Thymus (tissue), 11 donors: ENCODE results near the gene LTV1. TPM values are rescaled to one million over a fixed set of nuclear protein-coding genes. Genes with fewer than 3 reads are reported as not detected.
"Not testable (repeated sequence)": the region's sequence is repeated elsewhere in the genome, so short reads cannot be mapped to it uniquely, and the experiment has no call there.

Experiments
- DNase-seq, 9 donors: peaks; one replicate each; pipeline ENCODE4 v3.0.0-alpha.2; 2013; ENCODE audit warnings: low spot score in 9 of 9, low read depth in 6 of 9, missing footprints in 1 of 9
- H3K27ac ChIP-seq, 2 donors: one replicate each; pipeline ENCODE4 v1.5.1; 2013; ENCODE audit warnings: control low read depth in 1 of 2, low read depth in 1 of 2, low read length in 1 of 2, mild to moderate bottlenecking in 1 of 2, moderate library complexity in 1 of 2
- H3K27me3 ChIP-seq, 2 donors: one replicate each; pipeline ENCODE4 v1.5.1; 2013; ENCODE audit warnings: low read length in 1 of 2; ENCODE audit not compliant: control insufficient read depth in 2 of 2, insufficient read depth in 1 of 2
- H3K36me3 ChIP-seq, 2 donors: one replicate each; pipeline ENCODE4 v1.5.1; 2013; ENCODE audit warnings: low read length in 1 of 2, mild to moderate bottlenecking in 1 of 2, moderate library complexity in 1 of 2; ENCODE audit not compliant: control insufficient read depth in 2 of 2, insufficient read depth in 2 of 2
- H3K4me1 ChIP-seq, 2 donors: one replicate each; pipeline ENCODE4 v1.5.1; 2013; ENCODE audit warnings: low read length in 2 of 2; ENCODE audit not compliant: control insufficient read depth in 2 of 2, insufficient read depth in 2 of 2
- H3K4me3 ChIP-seq, 2 donors: one replicate each; pipeline ENCODE4 v1.5.1; 2013; ENCODE audit warnings: low read length in 2 of 2, control low read depth in 1 of 2, mild to moderate bottlenecking in 1 of 2
- H3K9me3 ChIP-seq, 2 donors: one replicate each; pipeline ENCODE4 v1.5.1; 2013; ENCODE audit warnings: low read length in 1 of 2, mild to moderate bottlenecking in 1 of 2; ENCODE audit not compliant: control insufficient read depth in 2 of 2, insufficient read depth in 1 of 2
- WGBS: extraction: QIAGEN DNeasy Blood & Tissue Kit; methylation state at CpG from one replicate; pipeline ENCODE4 v1.1.7; 2013; 5-methylcytosine and 5-hydroxymethylcytosine counted together
- polyA plus RNA-seq: library from polyadenylated mRNA; stranded (reverse); fragments of 200-250 nt; gene quantifications from one replicate; pipeline ENCODE4 v1.2.3, GENCODE V29; 2013
- total RNA-seq: library from RNA; stranded (reverse); fragments of 120-200 nt; gene quantifications from one replicate; pipeline ENCODE4 v1.2.4, GENCODE V29; 2013
- donor health status: healthy.

Gene LTV1
- total and polyA plus RNA-seq, 2 donors, result 22.4 to 31.5 TPM

DNA sequence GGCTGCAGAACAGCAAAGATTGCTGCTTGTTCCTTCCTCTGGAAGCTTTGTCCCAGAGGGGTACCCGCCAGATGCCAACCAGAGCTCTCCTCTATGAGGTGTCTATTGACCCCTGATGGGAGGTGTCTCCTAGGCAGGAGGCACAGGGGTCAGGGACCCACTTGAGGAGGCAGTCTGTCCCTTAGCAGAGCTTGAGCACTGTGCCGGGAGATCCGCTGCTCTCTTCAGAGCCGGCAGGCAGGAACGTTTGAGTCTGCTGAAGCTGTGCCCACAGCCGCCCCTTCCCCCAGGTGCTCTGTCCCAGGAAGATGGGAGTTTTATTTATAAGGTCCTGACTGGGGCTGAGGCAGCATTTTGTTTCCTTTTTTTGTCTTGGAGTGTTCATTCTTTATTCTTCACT is 13.6 kb downstream of the LTV1 start:
- H3K9me3 ChIP-seq, result not testable (repeated sequence)
- H3K36me3 ChIP-seq, result peaks cover 24 to 70% of the 10 kb centered on the region in 2 donors

DNA sequence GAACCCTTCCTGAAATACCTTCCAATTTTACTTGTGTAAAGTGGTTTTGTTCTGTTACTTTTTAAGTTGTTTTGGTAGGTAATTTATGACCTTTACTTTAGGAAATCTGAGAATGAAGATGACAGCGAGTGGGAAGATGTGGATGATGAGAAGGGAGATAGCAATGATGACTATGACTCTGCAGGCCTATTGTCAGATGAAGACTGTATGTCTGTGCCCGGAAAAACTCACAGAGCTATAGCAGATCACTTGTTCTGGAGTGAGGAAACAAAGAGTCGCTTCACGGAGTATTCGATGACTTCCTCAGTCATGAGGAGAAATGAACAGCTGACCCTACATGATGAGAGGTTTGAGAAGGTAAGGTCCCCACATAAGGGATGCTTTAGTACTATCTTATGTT is 14.5 kb downstream of the LTV1 start:
- Histone ChIP-seq H3K4me3 (no peak overlapping the region), H3K9me3 (no peaks in the 10 kb centered on the region), H3K36me3 (peaks cover 25 to 73% of the 10 kb centered on the region in 2 donors), H3K27ac (no peak overlapping the region), H3K27me3 (no peaks in the 10 kb centered on the region), H3K4me1 (no peaks in the 10 kb centered on the region)
- DNase-seq, result no peak
- 95% methylated on average over 5 of the region's 5 CpGs for WGBS

More for the DNA sequence above, 13.6 kb downstream of the LTV1 start:
- not testable (repeated sequence) for H3K27me3 ChIP-seq, DNase-seq, H3K4me3 ChIP-seq, H3K4me1 ChIP-seq, H3K27ac ChIP-seq
- WGBS, result over 99% methylated on average over 6 of the region's 6 CpGs

DNA sequence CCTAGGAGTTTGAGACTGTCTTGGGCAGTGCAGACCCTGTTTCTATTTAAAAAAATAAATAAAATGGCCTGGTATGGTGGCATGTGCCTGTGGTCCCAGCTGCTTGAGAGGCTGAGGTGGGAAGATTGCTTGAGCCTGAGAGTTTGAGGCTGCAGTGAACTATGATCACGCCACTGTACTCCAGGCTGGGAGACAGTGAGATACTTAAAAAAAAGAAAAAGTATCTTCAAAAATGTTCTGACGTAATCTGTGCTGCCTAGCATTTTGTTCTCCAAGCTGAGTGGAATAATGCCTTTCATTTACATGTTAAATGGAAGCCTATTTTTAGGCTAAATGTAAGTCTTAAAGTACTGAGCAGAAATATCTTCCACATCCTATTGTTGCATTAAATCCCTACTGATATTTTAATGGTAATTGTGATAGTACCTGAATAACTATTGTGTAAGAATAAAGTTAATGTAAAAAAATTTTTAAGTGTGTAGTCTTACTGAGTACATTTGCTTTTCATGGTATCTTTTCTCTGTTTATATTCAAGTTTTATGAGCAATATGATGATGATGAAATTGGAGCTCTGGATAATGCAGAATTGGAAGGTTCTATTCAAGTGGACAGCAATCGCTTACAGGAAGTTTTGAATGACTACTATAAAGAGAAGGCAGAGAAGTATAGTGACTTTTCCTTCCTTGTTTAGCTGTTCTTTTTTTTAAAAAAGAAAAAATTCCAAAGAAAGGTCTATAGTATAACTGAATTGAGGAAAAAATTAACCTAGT is 16.9 kb downstream of the LTV1 start:
- H3K9me3 ChIP-seq, result no peaks in the 10 kb centered on the region
- WGBS, result 98% methylated on average over 3 of the region's 3 CpGs
- H3K4me3 ChIP-seq, result no peak overlapping the region
- DNase-seq, result no peak
- H3K36me3 ChIP-seq, result peaks cover 25 to 81% of the 10 kb centered on the region in 2 donors
- H3K4me1 ChIP-seq, result no peaks in the 10 kb centered on the region
- no peak overlapping the region for H3K27ac ChIP-seq
- no peaks in the 10 kb centered on the region for H3K27me3 ChIP-seq

DNA sequence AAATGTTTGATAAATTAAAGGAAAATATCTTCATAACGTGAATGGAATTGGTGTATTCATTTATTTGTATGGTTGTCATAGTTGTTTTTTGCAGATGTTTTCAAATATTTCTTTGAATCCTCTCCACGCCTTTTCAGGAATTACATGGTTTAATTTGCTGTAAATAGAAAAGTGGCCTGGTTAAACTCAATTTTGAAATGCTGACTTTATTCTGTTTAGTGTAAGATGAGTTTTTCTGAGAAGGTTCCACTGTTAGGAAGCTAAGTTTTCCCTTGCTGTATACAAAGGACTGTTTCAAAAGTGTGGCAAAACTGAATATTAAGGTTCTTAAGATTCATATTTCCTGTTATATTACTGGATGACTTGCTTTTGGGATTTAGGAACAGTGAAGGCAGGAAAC is 20.6 kb downstream of the LTV1 start:
- DNase-seq, result no peak
- H3K4me1 ChIP-seq, result no peaks in the 10 kb centered on the region
- H3K27ac ChIP-seq, result no peak overlapping the region
- 96% methylated on average over 2 of the region's 2 CpGs for WGBS
- H3K27me3 ChIP-seq, result no peaks in the 10 kb centered on the region
- peaks cover 15 to 57% of the 10 kb centered on the region in 2 donors for H3K36me3 ChIP-seq
- no peak overlapping the region for H3K4me3 ChIP-seq
- no peaks in the 10 kb centered on the region for H3K9me3 ChIP-seq

- WGBS, result 97% methylated on average over 1 of the region's 1 CpG
- Histone ChIP-seq H3K27ac (no peak within 1 kb of the TSS), H3K4me1 (no peaks in the 10 kb centered on the region), H3K36me3 (peaks cover 15 to 52% of the 10 kb centered on the region in 2 donors), H3K27me3 (no peaks in the 10 kb centered on the region), H3K4me3 (no peak within 1 kb of the TSS), H3K9me3 (no peaks in the 10 kb centered on the region)
- DNase-seq, result no peak
Observed at GRCh38 chr6:143864234-143864633, 21.1 kb downstream of the LTV1 start, which contains the start of gene ZC2HC1B. Gene ZC2HC1B (plus strand): TSS chr6:143864474. CDS start chr6:143864540, 66 bp downstream.

GRCh38 chr6:143867236-143867635 is 24.1 kb downstream of the LTV1 start:
- no peak overlapping the region for H3K4me3 ChIP-seq
- H3K9me3 ChIP-seq, result no peaks in the 10 kb centered on the region
- H3K27ac ChIP-seq, result no peak overlapping the region
- no peaks in the 10 kb centered on the region for H3K27me3 ChIP-seq
- H3K4me1 ChIP-seq, result no peaks in the 10 kb centered on the region
- no peak for DNase-seq
- H3K36me3 ChIP-seq, result peaks cover 7 to 23% of the 10 kb centered on the region in 2 donors

GRCh38 chr6:143868808-143869207 is 25.7 kb downstream of the LTV1 start:
- not testable (repeated sequence) for H3K9me3 ChIP-seq, DNase-seq, H3K27me3 ChIP-seq, H3K4me3 ChIP-seq, H3K4me1 ChIP-seq, H3K27ac ChIP-seq
- 97% methylated on average over 3 of the region's 3 CpGs for WGBS
- peaks cover 7 to 12% of the 10 kb centered on the region in 2 donors for H3K36me3 ChIP-seq

- not testable (repeated sequence) for H3K9me3 ChIP-seq
Observed at GRCh38 chr6:143871202-143871730, 28.1 kb downstream of the LTV1 start.

GRCh38 chr6:143872201-143872600 is 29.1 kb downstream of the LTV1 start:
- WGBS, result 96% methylated on average over 2 of the region's 2 CpGs
- Histone ChIP-seq H3K27me3 (no peaks in the 10 kb centered on the region), H3K4me3 (no peak overlapping the region), H3K9me3 (peaks cover 0 to 4% of the 10 kb centered on the region in 2 donors), H3K27ac (no peak overlapping the region), H3K36me3 (no peaks in the 10 kb centered on the region), H3K4me1 (no peaks in the 10 kb centered on the region)
- no peak for DNase-seq

More at GRCh38 chr6:143871202-143871730, 28.1 kb downstream of the LTV1 start:
- H3K4me3 ChIP-seq, H3K27me3 ChIP-seq, H3K4me1 ChIP-seq, H3K27ac ChIP-seq, DNase-seq, H3K36me3 ChIP-seq: not testable (repeated sequence)
- WGBS, result 93% methylated on average over 1 of the region's 1 CpG
